Measurements from ENCODE around the gene PTPRD. TPM values are rescaled to one million over a fixed set of nuclear protein-coding genes. Genes with fewer than 3 reads are reported as not detected.

Gene PTPRD
- total RNA-seq, 1 experiment from 2014 or later = 69.6 TPM

DNA sequence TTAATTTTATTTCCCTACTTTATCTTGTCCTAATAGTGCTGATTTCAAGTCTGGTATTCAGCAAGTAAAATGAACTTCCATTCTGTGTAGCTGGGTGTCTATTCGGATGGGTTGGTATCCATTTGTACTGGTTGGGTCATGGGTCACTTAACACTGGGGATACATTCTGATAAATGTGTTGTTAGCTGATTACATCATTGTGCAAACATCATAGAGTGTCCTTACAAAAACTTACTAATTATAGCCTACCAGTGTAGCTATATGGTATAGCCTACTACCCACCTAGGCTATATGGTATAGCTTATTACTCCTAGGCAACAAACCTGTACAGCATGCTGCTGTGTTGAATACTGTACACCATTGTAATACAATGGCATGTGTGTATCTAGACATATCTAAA is 1439.5 kb downstream of the PTPRD start (continued):
- no peak for TF ChIP-seq FOXJ3 (CRISPR knock-in tag; IDR thresholded peaks at IDR 0.05; ENCODE audit: borderline replicate concordance)
- TF ChIP-seq NR2C2 (CRISPR knock-in tag; IDR thresholded peaks at IDR 0.05) = no peak
- no peak for TF ChIP-seq CBFB (CRISPR knock-in tag; IDR thresholded peaks at IDR 0.05; ENCODE audit: low read depth)
- TF ChIP-seq RELA (CRISPR knock-in tag; IDR thresholded peaks at IDR 0.05; ENCODE audit: borderline replicate concordance) = no peak
- TF ChIP-seq ZNF219 (CRISPR knock-in tag; IDR thresholded peaks at IDR 0.05; ENCODE audit: borderline replicate concordance) = no peak
- TF ChIP-seq NR1H2 (CRISPR knock-in tag; IDR thresholded peaks at IDR 0.05) = no peak

DNA sequence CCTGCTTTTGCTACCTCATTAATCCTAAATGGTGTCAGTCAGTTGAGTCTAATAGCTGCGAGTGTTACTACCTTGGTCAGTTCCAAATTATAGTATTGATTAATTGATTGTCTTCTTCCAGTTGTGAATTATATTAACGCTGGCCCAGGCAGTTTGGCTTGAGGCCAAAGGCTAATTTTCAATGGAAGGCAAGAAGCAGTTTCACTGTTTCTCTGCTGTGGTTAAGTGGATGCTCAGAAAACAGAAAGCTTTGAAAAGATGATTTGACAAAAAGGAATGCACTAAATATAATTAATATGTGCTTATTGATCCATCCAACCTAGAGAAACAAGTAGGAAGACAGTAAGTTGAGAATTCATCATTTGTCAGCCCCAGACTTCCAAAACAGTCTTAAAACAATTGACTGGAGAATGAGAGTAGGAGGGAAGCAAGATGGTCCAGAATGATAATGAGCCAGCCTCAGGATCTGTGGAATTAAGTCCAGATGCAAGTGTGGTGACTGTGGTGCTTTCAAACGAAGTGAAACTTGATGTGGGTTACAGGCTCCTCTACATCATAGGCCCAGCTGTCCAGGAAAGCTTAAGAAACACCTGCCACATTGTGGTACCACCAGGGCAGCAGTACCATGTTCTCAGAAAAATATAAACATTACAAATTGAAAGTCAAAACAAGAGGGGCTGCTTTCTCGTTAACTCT is 1442.2 kb downstream of the PTPRD start:
- Mint-ChIP-seq H3K9me3 (no peaks in the 10 kb centered on the region), H3K4me1 (no peaks in the 10 kb centered on the region), H3K4me3 (no peak overlapping the region), H3K36me3 (no peaks in the 10 kb centered on the region), H3K27ac (no peak overlapping the region), H3K27me3 (ENCODE audit: low read depth) (no peaks in the 10 kb centered on the region)
- ChIA-PET CTCF (no interaction called here), POLR2A (no interaction called here)
- no peak for ATAC-seq
- TF ChIP-seq, protein P1, sequence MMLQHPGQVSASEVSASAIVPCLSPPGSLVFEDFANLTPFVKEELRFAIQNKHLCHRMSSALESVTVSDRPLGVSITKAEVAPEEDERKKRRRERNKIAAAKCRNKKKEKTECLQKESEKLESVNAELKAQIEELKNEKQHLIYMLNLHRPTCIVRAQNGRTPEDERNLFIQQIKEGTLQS (CRISPR knock-in tag; conservative IDR thresholded peaks at IDR 0.05) = no peak
- TF ChIP-seq OVOL2 (CRISPR knock-in tag; IDR thresholded peaks at IDR 0.05; ENCODE audit: borderline replicate concordance) (no peak), MXD4 (CRISPR knock-in tag; IDR thresholded peaks at IDR 0.05; ENCODE audit: borderline replicate concordance) (no peak), NR2C2 (CRISPR knock-in tag; IDR thresholded peaks at IDR 0.05) (no peak), CBFB (CRISPR knock-in tag; IDR thresholded peaks at IDR 0.05; ENCODE audit: low read depth) (no peak), SP1 (CRISPR knock-in tag; conservative IDR thresholded peaks at IDR 0.05) (no peak), HMGA2 (CRISPR knock-in tag; IDR thresholded peaks at IDR 0.05) (no peak), RELA (CRISPR knock-in tag; IDR thresholded peaks at IDR 0.05; ENCODE audit: borderline replicate concordance) (no peak), TEAD4 (CRISPR knock-in tag; IDR thresholded peaks at IDR 0.05) (no peak), PRRX2 (CRISPR knock-in tag; IDR thresholded peaks at IDR 0.05) (no peak), SOX15 (CRISPR knock-in tag; IDR thresholded peaks at IDR 0.05) (no peak), NFE2L1 (CRISPR knock-in tag; IDR thresholded peaks at IDR 0.05) (no peak), GRHL2 (CRISPR knock-in tag; IDR thresholded peaks at IDR 0.05; ENCODE audit: insufficient replicate concordance, severe bottlenecking) (no peak), NFYB (CRISPR knock-in tag; conservative IDR thresholded peaks at IDR 0.05; ENCODE audit: low read depth) (no peak)
- TF ChIP-seq, protein P2, sequence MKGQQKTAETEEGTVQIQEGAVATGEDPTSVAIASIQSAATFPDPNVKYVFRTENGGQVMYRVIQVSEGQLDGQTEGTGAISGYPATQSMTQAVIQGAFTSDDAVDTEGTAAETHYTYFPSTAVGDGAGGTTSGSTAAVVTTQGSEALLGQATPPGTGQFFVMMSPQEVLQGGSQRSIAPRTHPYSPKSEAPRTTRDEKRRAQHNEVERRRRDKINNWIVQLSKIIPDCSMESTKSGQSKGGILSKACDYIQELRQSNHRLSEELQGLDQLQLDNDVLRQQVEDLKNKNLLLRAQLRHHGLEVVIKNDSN (CRISPR knock-in tag; IDR thresholded peaks at IDR 0.05) = no peak
- TF ChIP-seq, protein P3, sequence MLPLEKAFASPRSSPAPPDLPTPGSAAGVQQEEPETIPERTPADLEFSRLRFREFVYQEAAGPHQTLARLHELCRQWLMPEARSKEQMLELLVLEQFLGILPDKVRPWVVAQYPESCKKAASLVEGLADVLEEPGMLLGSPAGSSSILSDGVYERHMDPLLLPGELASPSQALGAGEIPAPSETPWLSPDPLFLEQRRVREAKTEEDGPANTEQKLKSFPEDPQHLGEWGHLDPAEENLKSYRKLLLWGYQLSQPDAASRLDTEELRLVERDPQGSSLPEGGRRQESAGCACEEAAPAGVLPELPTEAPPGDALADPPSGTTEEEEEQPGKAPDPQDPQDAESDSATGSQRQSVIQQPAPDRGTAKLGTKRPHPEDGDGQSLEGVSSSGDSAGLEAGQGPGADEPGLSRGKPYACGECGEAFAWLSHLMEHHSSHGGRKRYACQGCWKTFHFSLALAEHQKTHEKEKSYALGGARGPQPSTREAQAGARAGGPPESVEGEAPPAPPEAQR (CRISPR knock-in tag; IDR thresholded peaks at IDR 0.05) = no peak
- TF ChIP-seq, protein P4, sequence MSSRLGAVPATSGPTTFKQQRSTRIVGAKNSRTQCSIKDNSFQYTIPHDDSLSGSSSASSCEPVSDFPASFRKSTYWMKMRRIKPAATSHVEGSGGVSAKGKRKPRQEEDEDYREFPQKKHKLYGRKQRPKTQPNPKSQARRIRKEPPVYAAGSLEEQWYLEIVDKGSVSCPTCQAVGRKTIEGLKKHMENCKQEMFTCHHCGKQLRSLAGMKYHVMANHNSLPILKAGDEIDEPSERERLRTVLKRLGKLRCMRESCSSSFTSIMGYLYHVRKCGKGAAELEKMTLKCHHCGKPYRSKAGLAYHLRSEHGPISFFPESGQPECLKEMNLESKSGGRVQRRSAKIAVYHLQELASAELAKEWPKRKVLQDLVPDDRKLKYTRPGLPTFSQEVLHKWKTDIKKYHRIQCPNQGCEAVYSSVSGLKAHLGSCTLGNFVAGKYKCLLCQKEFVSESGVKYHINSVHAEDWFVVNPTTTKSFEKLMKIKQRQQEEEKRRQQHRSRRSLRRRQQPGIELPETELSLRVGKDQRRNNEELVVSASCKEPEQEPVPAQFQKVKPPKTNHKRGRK (CRISPR knock-in tag; IDR thresholded peaks at IDR 0.05; ENCODE audit: borderline replicate concordance) = no peak
- TF ChIP-seq, protein P5, sequence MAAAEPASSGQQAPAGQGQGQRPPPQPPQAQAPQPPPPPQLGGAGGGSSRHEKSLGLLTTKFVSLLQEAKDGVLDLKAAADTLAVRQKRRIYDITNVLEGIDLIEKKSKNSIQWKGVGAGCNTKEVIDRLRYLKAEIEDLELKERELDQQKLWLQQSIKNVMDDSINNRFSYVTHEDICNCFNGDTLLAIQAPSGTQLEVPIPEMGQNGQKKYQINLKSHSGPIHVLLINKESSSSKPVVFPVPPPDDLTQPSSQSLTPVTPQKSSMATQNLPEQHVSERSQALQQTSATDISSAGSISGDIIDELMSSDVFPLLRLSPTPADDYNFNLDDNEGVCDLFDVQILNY (CRISPR knock-in tag; IDR thresholded peaks at IDR 0.05) = no peak
- no peak for DNase-seq (ENCODE audit: low spot score)
